ENCODE measurements around the gene SAP30L. TPM values are rescaled to one million over a fixed set of nuclear protein-coding genes. Genes with fewer than 3 reads are reported as not detected.

SAP30L gene
- 10 to 100 TPM; 22.7 to 35.7 (median 29.8) TPM for total RNA-seq
- 10 to 100 TPM in 2 of 3 donors, 1 to 10 TPM in 1; 9.2 to 31.5 (median 11.3) TPM for polyA plus RNA-seq
- long read RNA-seq, donor 1, full-length matches to known transcripts = 16 of 19 reads
- long read RNA-seq, donor 1, partial matches to known transcripts = 0 of 19 reads
- long read RNA-seq, donor 1, other reads (novel, unspliced or antisense) = 3 of 19 reads
- long read RNA-seq, donor 2, full-length matches to known transcripts = 17 of 24 reads
- long read RNA-seq, donor 2, partial matches to known transcripts = 0 of 24 reads
- long read RNA-seq, donor 2, other reads (novel, unspliced or antisense) = 7 of 24 reads

DNA sequence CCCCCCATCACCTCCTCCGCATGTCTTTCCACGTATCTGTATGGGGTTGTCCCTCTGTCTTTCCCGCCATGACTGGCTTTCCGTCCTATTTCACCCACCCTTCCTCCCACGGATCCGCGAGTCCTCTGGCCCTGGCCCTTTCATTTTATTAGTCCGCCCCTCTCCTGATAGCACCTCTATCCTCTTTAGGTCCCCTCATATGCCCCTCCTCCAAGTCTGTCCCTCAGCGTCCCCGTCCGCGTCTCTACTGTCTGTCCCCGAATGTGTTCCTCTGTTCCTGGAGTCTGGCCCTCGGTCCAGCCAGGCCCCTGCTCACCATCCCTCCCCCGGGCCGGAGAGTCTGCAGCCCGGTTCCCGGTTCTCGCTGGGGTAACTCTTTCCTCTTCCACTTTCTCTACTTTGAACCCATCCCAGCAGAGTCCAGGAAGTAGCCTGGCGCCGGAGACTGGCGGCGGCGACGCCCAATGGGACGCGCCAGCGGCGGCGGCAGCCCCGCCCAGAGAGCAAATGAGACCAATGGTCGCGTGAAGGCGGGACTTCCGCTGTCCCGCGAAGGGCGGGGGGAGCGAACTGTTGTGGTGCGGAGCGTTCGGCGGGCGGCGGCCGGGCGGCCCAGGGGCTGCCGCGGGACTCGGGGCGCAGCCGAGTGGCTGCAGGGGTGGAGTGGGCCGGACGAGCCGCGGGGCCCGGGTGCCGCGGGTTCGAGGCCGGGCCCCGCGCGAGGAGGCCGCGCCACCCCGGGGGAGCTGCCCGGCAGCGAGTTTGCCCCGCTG, at the start of gene SAP30L:
Gene SAP30L, plus strand, starts transcription at position 576 of the 773 bp plus-strand sequence. CDS start 608 bp downstream, outside the sequence.
- ATAC-seq (peak; percentile 99), DNase-seq (peak; percentile 96 to 98)
- Histone ChIP-seq H3K27ac (peak within 1 kb of the TSS; percentile 70), H3K4me1 (peaks cover 32% of the 10 kb centered on the region), H3K4me3 (peak within 1 kb of the TSS; percentile 95), H3K27me3 (ENCODE audit: insufficient read depth in 3 of 3, low read length in 2 of 3) (no peaks in the 10 kb centered on the region), H3K36me3 (ENCODE audit: insufficient read depth in 1 of 2, low read depth in 1 of 2) (peaks cover 0 to 25% of the 10 kb centered on the region in 2 donors), H3K9me3 (no peaks in the 10 kb centered on the region)
- WGBS, 3 donors = 0 to 1% (median 1%) methylated on average over 51 to 70 of the region's 70 CpGs
- TF ChIP-seq CTCF (IDR thresholded peaks at IDR 0.05) = no peak
- intact Hi-C loops (cut with DNase I) = no loop called here

DNA sequence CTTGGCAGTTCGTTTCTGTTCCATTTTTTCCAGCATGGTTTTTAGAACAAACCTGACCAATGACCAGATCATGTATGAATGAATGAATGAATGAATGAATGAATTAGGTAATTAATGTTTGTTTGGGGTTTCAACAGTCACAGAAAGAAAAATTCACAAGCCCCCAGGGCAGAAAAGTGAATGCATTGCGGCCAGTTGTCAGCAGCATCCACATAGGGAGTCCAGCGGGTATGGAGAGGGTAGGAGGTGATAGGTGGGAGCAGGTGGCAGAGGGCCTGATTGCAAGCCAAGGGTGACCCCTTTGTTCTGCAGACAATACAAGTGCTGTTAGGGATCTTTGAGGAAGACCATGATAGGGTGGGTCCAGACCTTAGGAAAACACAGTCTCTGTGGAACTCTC, 49.7 kb upstream of the SAP30L start:
- WGBS, 3 donors = 78 to 94% (median 86%) methylated on average over 3 of the region's 3 CpGs
- Histone ChIP-seq H3K27me3 (ENCODE audit: insufficient read depth in 3 of 3, low read length in 2 of 3) (no peaks in the 10 kb centered on the region), H3K9me3 (no peaks in the 10 kb centered on the region), H3K4me1 (no peaks in the 10 kb centered on the region), H3K36me3 (ENCODE audit: insufficient read depth in 1 of 2, low read depth in 1 of 2) (no peaks in the 10 kb centered on the region), H3K4me3 (no peak overlapping the region), H3K27ac (no peak overlapping the region)
- TF ChIP-seq CTCF (IDR thresholded peaks at IDR 0.05) = no peak
- intact Hi-C loops (cut with DNase I) = no loop called here
- ATAC-seq = no peak
- DNase-seq = no peak

DNA sequence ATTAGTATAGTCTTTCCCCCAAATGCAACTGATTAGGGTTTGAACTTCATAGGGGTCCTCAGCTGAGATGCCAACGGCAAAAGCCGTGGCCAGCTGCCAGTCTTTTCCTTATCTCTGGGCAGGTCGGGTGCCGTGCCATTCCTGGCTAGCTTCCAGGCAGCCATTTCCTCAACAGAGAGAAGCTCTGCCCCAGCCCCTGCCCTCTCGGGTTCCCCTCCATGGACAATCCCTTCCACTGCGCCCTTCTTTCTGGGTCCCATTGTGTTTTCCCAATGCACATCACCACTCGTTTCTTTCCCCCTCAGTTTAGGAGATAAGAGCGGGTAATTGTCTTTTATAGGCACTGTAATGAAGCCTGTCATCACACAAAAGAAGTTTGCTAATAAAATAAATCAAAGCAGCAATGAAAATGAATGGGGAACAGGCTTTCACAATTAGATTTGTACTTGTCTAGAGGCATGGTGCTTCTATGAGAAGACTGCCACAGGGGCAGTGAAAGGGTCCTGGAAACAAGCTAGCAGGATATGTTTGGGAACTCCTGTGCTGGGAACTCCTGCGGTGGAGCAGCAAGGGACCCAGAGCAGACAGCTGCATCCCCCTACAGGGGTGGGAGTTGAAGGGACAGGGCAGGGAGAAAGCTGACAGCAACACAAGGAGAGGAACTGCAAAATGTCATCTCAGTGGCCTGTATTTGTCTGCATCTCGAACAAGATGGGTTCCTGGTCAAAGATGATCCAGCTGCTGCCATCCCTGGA, 48.0 kb upstream of the SAP30L start:
- no peak overlapping the region for H3K4me3 ChIP-seq
- no peaks in the 10 kb centered on the region for H3K4me1 ChIP-seq
- H3K36me3 ChIP-seq (ENCODE audit: insufficient read depth in 1 of 2, low read depth in 1 of 2) = no peaks in the 10 kb centered on the region
- 57 to 73% (median 72%) methylated on average over 10 of the region's 10 CpGs for WGBS, 3 donors
- DNase-seq = no peak
- H3K9me3 ChIP-seq = no peaks in the 10 kb centered on the region
- no peak overlapping the region for H3K27ac ChIP-seq
- TF ChIP-seq CTCF (IDR thresholded peaks at IDR 0.05) = no peak
- no peaks in the 10 kb centered on the region for H3K27me3 ChIP-seq (ENCODE audit: insufficient read depth in 3 of 3, low read length in 2 of 3)
- intact Hi-C loops (cut with DNase I) = no loop called here
- no peak for ATAC-seq

- no peak overlapping the region for H3K27ac ChIP-seq
- H3K27me3 ChIP-seq (ENCODE audit: insufficient read depth in 3 of 3, low read length in 2 of 3) = no peaks in the 10 kb centered on the region
- no peaks in the 10 kb centered on the region for H3K36me3 ChIP-seq (ENCODE audit: insufficient read depth in 1 of 2, low read depth in 1 of 2)
- no peak overlapping the region for H3K4me3 ChIP-seq
- ATAC-seq (no peak), DNase-seq (no peak)
- intact Hi-C loops (cut with DNase I) = loop anchor here in 1 of 2 donors (5.0 kb wide), 1 partner anchor 423 kb away; no protein-coding TSS in a partner anchor
- TF ChIP-seq CTCF (IDR thresholded peaks at IDR 0.05) = no peak
- 75 to 90% (median 85%) methylated on average over 3 of the region's 3 CpGs for whole genome bisulfite sequencing, 3 donors
- H3K4me1 ChIP-seq = peaks cover 8% of the 10 kb centered on the region
- H3K9me3 ChIP-seq = no peaks in the 10 kb centered on the region
These were observed 45.1 kb upstream of the SAP30L start for GRCh38 chr5:154400678-154401077.
